ENCODE data around the gene TRPV6.

Gene TRPV6

GRCh38 chr7:142867097-142867378 is 18.5 kb downstream of the TRPV6 start:
- DNase-seq, result no peak

GRCh38 chr7:142866361-142867096 is 19.0 kb downstream of the TRPV6 start:
- peak; percentile 13 for DNase-seq

- no peak for DNase-seq
Observed at GRCh38 chr7:142865766-142866165, 19.8 kb downstream of the TRPV6 start.

- no peak for DNase-seq
Observed at GRCh38 chr7:142864980-142865747, 20.4 kb downstream of the TRPV6 start.

- no peak for DNase-seq
Observed at GRCh38 chr7:142863891-142864685, 21.5 kb downstream of the TRPV6 start.

GRCh38 chr7:142862786-142863400 is 22.7 kb downstream of the TRPV6 start:
- no peak for DNase-seq

- no peak for DNase-seq
Observed at GRCh38 chr7:142862351-142862750, 23.2 kb downstream of the TRPV6 start.

GRCh38 chr7:142860968-142861367 is 24.6 kb downstream of the TRPV6 start:
- no peak for DNase-seq

GRCh38 chr7:142859829-142860228 is 25.7 kb downstream of the TRPV6 start:
- DNase-seq, result no peak

- DNase-seq, result no peak
Observed at GRCh38 chr7:142859411-142859810, 26.1 kb downstream of the TRPV6 start.

GRCh38 chr7:142857625-142858024 is 27.9 kb downstream of the TRPV6 start:
- no peak for DNase-seq

GRCh38 chr7:142856565-142857245 is 28.8 kb downstream of the TRPV6 start:
- no peak for DNase-seq

GRCh38 chr7:142855756-142856564 is 29.6 kb downstream of the TRPV6 start:
- DNase-seq, result no peak

GRCh38 chr7:142855114-142855743 is 30.3 kb downstream of the TRPV6 start:
- DNase-seq, result no peak

GRCh38 chr7:142854372-142855113 is 31.0 kb downstream of the TRPV6 start, which contains the start of gene EPHB6:
EPHB6 (plus strand) TSS chr7:142855076; CDS start chr7:142863228, 8,152 bp downstream.
- DNase-seq, result no peak

GRCh38 chr7:142853739-142854371 is 31.7 kb downstream of the TRPV6 start:
- DNase-seq, result peak; percentile 30

GRCh38 chr7:142851919-142852318 is 33.6 kb downstream of the TRPV6 start:
- DNase-seq, result no peak

- DNase-seq, result no peak
Observed at GRCh38 chr7:142851269-142851668, 34.3 kb downstream of the TRPV6 start.

- DNase-seq, result no peak
Observed at GRCh38 chr7:142847353-142847752, 38.2 kb downstream of the TRPV6 start.

GRCh38 chr7:142842251-142842766 is 43.2 kb downstream of the TRPV6 start:
- no peak for DNase-seq
